Limb (tissue), 2 donors: ENCODE data around the gene KIF11.
A peak's percentile ranks its signal among the peaks of the same experiment; 100 is the strongest.
"Not testable (repeated sequence)": the region's sequence is repeated elsewhere in the genome, so short reads cannot be mapped to it uniquely, and the experiment has no call there.

Experiments
- DNase-seq, 2 donors: peaks; one replicate each; pipeline ENCODE4 v3.0.0-alpha.2; 2016; ENCODE audit errors: extremely low spot score in 2 of 2

KIF11 gene

DNA sequence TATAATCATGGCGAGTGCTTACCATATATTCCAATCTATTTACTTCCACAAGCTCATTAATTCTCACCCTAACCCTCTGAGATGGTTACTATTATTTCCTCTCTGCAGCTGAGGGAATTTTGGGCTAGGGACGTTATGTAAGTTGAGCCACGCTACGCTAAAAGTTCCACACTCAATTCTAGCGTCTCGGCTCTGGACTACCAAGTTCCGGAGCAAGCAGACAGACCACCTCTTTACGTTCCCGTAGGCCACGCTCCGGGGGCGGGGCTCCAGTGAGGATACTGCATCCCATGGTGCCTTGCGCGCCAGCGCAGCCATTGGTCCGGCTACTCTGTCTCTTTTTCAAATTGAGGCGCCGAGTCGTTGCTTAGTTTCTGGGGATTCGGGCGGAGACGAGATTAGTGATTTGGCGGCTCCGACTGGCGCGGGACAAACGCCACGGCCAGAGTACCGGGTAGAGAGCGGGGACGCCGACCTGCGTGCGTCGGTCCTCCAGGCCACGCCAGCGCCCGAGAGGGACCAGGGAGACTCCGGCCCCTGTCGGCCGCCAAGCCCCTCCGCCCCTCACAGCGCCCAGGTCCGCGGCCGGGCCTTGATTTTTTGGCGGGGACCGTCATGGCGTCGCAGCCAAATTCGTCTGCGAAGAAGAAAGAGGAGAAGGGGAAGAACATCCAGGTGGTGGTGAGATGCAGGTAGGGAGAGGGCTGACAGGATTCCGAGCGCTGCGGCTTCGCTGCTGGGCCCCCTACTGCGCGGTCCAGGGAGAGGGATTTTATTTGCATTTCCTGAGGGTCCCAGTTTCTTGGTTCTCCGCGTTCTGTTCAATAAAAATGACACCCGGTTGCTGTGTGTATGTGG lies at the start of gene KIF11:
Gene KIF11 (plus strand): TSS at position 370 of the 858 bp plus-strand sequence. CDS start 246 bp downstream, at position 616.
- DNase-seq, result peak; percentile 97 to 98

DNA sequence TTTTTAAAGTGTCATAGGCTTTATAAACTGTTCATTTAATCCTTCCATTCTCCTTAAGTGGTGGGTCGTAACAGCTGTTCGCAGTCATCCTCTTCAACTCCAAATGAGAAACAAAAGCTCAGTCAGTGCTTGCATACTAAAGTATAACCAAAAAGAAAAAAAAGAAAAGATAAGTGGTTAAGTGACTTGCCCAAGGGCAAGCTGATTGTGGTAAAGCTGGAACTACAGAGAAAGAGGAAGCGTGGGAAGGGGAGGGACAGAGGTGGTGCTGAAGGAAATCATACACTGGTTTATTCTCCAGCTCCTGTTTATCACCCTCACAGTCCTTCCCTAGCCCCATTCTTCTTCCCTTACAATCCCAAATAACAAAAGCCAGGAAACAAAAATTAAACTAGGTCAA lies 48.6 kb upstream of the KIF11 start:
- DNase-seq, result no peak

DNA sequence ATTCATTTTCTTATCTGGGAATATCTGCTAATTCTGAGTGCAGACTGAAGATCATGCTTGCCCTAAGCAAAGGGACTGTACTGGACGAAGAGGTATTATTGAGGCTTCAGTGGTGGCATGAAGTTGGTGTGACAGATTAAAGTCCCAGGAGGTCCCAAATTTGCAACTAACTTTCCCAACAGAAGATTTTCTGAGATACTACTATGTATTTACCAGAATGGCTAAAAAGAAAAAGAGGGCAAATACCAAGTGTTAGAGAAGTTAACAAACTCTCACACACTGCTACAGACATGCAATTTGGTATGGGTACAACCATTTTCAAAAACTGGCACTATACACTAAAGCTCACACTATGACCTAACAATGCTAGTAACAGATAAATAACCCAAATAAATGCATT lies 47.4 kb upstream of the KIF11 start:
- DNase-seq, result no peak

DNA sequence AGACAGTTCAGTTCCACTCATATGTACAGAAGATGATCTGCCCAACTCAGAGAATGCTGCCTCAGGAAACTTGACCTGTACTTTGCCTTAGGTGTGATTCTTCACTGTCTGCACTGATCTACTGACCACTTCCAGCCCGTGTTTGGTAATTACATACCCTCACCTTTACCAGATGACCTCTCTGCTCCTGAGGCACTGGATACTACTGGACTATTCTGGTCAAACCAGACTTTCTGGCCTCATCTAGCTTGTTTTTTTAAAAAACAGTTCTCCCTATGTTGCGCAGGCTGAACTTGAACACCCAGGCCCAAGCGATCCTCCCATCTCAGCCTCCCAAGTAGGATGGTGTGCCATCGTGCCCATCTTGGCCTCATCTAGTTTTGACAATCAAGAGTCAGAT lies 45.3 kb upstream of the KIF11 start:
- DNase-seq, result no peak

DNA sequence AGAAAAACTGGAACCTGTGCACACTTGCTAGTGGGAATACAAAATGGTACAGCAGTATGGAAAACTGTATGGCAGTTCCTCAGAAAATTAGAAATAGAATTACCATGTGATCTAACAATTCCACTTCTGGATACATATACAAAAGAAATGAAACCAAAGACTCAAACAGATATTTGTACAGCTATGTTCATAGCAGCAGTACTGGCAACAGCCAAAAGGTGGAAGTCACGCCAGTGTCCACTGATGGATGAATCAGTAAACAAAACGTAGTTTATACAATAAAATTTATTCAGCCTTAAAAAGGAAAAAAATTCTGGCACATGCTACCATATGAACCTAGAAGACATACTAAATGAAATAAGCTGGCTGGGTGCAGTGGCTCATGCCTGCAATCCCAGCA lies 42.0 kb upstream of the KIF11 start:
- no peak for DNase-seq

DNA sequence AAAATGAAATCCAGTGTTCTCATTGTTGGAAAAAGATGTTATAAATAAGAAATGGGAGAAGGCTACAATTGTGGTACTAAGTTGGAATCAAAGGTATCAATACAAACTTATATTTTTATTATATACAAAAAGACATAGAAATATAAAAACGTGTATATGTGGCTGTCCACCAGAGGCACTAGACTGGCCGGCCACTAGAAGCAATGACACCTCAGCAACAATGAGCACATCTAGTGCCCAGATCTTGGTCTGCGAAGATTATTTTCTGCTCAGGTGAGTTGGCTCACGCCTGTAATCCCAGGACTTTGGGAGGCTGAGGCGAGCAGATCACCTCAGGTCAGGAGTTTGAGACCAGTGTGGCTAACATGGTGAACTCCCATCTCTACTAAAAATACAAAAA lies 40.6 kb upstream of the KIF11 start:
- no peak for DNase-seq

DNA sequence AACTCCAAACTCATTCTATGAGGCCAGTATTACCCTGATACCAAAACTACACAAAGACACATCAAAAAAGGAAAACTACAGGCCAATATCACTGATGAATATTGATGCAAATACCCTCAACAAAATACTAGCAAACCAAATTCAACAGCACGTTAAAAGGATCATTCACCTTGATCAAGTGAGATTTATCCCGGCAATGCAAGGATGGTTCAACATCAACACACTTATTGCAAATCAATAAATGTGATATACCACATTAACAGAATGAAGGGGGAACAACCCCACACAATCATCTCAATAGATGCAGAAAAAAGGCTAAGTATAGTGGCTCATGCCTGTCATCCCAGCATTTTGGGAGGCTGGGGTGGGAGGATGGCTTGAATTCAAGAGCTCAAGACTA lies 39.0 kb upstream of the KIF11 start:
- no peak for DNase-seq

DNA sequence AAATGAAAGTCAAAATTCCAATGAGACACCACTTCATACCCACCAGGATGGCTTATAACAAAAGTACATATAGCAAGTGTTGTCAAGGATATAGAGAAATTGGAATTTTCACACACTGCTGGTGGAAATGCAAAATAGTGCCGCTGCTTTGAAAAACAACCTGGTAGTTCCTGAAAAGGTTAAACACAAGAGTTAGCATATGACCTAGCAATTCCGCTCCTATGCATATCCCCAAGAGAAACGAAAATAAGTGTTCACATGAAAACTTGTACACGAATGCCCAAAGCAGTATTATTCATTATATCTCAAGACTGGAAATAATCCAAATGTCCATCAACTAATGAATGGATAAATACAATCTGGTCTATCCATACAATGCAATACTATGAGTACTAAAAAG lies 33.9 kb upstream of the KIF11 start:
- DNase-seq, result no peak

DNA sequence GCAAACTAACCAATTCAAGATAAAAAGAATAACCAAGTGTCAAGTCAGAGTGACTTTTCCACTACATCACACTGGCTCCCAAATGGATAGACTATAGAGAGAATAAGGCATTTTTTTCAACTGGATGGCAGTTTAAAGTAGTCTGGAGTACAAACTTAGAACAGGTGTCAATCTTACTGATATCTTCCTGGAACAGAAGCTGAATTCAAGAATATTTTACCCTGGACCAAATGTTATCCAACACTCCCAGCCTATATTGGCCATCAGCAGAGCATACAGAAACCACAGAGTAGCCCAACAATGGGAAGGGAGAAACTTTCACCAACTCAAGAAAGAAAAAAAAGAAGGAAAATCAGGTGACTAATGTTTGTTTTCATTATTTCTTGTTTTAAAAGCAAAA lies 30.5 kb upstream of the KIF11 start:
- DNase-seq, result no peak

DNA sequence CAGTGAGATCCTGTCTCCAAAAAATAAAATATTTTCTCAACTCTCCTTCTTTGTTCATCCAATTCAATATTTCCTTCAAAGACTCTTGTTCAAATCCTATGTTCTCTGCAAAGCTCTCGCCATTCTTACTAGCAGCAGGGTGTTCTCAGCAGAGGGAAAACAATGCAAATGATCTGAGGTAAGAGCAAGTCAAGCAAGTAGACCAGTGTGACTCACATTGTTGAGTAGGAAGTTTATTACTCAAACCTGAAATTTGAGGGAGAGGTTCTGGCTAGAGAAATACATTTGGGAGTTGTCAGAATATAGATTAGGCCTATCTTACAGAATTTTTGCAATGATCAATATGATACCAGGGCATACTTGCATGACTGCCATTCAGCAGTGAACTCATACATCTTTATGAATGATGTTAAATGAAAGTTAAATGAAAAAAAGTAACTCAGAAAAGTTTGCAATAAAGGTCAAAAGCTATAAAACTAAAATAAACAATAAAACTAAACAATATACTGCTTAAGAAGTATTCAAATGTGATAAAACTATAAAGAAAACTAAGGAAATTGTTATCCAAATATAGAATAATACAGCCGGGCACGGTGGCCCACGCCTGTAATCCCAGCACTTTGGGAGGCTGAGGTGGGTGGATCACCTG lies 24.9 kb upstream of the KIF11 start:
- no peak for DNase-seq

DNA sequence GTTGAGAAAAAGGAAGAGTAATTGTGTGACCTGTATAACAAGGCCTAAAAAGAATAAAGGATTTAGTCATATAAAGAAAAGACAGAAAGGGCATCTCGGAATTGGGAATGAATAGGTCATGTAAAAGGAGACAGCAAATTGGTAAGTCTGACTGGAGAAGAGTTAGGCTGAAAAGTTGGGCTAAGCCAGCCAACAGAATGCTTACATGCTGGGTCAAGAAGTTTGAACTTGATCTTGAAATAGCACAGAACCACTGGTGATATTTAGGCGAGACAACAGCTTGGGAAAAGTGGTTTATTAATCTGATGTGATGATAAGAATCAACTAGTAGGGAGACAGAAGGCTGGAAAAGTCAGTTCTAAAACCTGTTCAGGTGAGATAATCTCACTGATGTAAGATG lies 23.9 kb upstream of the KIF11 start:
- DNase-seq, result no peak

DNA sequence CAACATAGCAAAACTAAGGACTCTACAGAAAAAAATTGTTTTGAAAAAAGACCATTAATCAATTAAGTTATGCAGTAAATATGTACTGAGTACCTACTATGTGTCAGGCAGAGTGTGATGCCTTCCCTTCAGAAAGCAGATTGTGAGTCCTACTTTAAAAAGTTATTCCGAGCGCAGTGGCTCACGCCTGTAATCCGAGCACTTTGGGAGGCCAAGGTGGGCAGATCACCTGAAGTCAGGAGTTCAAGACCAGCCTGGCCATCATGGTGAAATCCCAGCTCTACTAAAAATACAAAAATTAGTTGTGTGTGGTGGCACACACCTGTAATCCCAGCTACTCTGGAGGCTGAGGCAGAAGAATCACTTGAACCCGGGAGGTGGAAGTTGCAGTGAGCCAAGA lies 23.3 kb upstream of the KIF11 start:
- not testable (repeated sequence) for DNase-seq

DNA sequence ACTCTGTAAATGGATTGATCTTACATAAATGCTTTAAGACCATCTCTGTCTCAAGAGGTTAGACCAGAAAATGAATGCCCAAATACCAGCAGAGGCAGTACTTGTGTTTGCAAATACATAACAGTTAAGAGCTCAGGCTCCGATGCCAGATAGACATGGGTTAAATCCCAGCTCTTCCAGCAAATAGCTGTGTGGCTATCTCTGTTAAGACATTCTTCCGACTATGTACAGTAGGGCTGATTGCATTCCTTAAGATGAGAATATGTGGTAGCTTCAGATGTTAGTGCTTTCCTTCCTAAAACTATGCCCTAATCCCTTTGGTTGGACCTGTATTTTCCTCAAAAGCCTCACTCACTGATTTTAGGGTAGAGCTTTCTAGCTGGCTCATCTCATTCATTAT lies 21.3 kb upstream of the KIF11 start:
- DNase-seq, result no peak

DNA sequence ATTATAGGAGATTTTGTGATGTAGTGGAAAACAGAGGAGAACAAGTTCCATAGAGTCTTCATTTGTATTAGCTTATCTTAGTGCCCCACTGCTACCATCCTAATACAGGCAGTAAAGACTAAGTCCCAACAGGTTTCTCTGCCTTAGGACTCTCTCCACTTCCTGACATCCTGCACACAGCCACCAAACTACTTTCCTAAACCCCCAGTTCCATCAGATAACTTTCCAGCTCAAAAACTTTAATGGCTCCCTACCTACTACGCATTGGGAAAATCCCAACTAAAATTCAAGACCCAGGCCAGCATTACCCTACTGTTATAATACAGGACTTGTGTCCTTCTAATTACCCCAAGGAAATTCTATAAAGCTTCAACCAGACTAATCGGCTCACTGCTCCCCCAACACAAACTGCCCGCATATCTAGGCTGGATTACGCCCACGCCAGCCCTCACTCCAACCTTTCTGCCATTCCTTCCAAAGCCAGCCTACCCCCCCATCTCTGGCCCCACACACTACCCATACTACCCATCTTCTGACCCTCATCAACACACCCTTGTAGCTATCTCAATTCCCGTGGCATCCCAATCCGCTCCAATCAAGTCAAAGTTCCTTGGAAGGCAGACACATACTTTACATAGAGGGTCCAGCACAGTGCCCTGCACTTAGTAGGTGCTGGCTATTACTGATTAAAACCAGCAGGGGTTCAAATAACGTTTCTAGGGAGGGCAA lies 20.4 kb upstream of the KIF11 start:
- DNase-seq, result peak in 1 of 2 donors; percentile 32

DNA sequence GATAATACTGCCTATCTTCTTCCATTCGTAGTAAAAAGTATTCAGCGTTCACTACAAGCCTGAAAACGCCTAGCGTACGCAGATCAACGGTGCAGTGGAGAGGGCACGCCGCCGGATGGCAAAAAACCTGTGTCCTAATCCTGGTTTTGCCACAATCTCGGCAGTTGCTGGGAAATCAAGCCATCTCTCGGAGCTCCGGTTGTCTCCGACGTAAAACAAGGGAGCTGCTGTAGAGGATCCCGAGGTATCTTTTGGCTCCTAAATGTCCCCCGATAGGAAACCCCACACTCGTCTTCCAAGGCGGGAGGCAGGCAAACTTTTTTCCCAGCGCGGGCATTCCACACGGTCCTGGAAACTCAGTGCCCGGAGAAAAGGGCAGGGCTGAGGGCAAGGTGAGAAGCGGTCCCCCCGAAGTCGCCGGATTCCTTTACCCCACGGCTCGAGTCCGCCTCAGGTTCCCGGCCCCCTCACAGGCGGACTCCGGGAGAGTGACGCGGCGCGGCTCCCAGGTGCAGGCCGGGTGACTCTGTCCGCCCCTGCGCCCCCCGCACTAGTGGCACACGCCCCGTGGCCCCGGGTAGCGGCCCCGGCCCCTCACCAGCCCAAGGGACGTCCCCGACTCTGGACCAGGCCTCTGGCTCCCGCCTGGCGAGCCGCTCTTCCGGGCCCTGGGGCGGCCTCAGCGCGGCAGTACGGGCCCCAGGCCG lies 19.7 kb upstream of the KIF11 start:
- DNase-seq, result no peak

DNA sequence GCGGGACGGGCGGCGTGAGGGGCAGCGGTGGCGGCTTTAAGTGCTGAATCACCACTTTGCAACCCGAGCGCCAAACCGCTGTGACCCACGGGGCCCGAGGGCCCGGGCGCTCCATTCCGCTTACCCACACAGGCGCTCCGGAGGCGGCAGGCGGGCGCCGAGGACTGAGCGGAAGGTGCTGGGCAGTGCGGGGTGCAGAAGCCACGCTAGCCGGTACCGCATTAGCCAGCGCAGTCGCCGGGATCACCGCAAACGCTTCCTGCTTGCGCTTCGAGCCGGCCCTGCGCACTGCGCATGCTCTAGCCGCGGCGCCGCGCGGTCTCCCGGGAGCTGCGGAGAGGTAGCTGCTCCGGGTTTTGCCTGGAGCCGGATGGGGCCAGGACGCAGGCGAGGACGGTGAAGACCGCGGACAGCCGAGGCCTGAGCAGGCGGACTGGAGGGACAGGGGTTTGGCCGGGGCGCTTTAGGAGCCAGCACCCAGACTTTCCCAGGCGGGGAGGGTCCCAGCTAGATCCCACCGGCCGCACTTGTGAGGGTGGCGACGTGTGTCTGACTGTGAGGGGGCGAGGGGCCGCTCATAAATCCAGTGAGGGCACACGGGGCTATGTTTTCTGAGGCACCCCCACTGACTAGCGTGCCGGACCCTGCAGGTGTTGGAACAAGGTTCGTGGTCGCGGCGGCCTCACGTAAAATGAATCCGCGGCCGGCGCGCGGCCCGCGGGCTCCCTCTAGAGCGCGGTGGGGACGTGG lies 19.0 kb upstream of the KIF11 start, which contains the start of gene IDE:
Gene IDE (minus strand): TSS at position 296 of the 750 bp plus-strand sequence. CDS start 74 bp downstream, at position 222.
- DNase-seq, result peak; percentile 69 to 92

DNA sequence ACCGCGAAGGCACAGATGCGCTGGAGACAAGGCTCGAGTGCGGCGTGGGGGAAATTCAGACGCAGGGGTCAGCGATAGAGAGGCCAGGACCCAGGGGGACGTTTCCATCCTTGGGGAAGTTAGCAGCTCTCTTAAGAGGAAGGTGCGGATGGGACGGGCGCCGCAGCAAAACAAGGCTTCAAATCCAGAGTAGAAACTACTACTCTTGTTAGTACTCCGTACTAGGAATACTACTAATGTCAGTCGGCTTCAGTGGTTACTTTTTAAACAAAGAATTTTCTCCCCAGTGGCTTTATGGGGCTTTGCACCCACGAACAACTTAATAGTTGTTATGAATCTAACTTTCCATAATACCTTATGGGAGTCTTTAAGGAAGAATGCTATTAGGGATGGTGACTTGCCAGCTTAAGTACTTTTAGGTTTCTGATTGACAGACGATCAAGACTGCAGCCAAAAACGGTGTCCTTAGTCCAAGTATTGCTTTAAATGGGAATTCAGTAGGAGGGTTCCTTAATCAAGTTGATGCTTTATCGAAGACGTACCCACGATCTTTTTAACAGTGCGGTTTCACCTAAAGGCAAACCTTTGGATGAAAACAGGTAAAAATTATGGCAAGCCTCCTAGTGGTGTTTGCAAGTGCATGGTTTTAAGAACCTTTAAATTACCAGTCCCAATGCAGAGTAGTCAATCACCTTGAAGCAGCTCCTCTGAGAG lies 18.2 kb upstream of the KIF11 start:
- no peak for DNase-seq

DNA sequence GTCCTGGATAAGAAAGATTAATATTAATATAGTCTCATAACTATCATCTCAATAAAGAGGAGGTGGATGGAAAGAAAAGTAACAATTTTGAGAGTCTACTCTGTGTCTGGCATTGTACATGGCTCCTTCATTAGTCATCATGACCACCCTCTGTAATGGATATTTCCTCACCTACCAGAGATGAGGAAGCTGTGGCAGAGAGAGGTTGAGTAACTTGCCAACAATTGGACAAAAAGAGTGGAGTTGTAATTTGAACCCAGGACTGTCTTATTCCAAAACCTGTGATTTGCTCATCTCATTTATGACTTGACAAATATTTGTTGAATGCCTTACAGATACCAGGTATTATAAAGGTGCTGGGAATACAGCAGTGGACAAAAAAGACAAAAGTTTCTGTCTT lies 17.0 kb upstream of the KIF11 start:
- DNase-seq, result no peak

DNA sequence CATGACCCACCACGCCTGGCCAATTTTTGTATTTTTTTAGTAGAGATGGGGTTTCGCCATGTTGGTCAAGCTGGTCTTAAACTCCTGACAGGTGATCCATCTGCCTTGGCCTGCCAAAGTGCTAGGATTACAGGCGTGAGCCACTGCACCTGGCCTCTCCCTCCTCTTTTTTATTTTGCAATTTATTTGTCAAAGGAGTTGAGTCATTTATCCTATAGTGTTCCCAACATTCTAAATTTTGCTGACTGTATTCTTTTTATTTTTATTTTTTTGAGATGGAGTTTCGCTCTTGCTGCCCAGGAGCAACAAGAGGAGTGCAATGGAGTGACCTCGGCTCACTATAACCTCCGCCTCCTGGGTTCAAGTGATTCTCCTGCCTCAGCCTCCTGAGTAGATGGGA lies 10.6 kb upstream of the KIF11 start:
- not testable (repeated sequence) for DNase-seq
